ENCODE data around the gene TULP4. TPM values are rescaled to one million over a fixed set of nuclear protein-coding genes. Genes with fewer than 3 reads are reported as not detected.
"Not testable (repeated sequence)": the region's sequence is repeated elsewhere in the genome, so short reads cannot be mapped to it uniquely, and the experiment has no call there.

TULP4 gene
- total RNA-seq, 4 donors from 2014 or later = 129 to 170 (median 156) TPM

DNA sequence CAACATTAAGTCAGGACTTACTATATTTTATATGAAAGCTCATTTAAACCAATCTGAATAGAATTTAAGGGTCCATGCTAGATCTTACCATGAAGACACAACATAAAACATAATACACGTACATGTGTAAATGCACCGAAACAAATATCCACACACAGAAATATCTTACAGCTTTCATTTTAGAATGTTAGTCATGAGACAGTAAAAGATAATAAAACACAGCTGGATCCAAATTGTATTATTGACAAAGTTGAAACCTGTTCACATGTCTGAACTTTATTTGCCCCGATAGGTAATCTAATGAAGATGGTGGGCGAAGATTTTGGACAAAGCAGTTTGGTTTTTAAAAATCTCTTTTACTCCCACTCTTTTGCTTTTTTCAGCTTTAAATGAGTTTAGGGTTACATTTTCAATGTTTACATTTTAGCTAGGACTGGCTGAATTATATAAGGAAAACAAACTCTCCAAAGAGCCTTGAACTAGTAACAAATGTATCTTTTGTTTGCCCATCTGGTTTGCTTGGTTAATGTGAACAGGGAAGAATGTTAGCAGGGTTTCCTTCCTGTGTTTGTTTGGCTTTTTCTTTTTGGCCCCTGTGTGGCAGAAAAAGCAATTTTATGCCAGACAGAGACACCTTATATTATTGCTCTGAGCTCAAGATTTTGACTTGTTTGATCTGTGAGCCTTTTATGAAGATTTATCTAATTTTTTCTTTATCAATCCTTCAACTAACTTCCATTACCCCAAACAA is 242.5 kb downstream of the TULP4 start:
- H3K27me3 ChIP-seq = peaks cover 0 to 5% (median 0%) of the 10 kb centered on the region in 4 donors
- no peak overlapping the region for H3K27ac ChIP-seq (replicated peaks in 1 of 4)
- peaks cover 0 to 6% (median 5%) of the 10 kb centered on the region in 4 donors for H3K4me1 ChIP-seq
- no peaks in the 10 kb centered on the region for H3K9me3 ChIP-seq
- no peak overlapping the region for H3K4me3 ChIP-seq
- intact Hi-C loops (cut with DNase I) = loop anchor here (5.0 kb wide), 1 partner anchor 322 kb away; no protein-coding TSS in a partner anchor
- H3K36me3 ChIP-seq = no peaks in the 10 kb centered on the region
- no peak for DNase-seq (ENCODE audit: extremely low spot score)
- WGBS = 89% methylated on average over 4 of the region's 4 CpGs
- TF ChIP-seq, protein P1, sequence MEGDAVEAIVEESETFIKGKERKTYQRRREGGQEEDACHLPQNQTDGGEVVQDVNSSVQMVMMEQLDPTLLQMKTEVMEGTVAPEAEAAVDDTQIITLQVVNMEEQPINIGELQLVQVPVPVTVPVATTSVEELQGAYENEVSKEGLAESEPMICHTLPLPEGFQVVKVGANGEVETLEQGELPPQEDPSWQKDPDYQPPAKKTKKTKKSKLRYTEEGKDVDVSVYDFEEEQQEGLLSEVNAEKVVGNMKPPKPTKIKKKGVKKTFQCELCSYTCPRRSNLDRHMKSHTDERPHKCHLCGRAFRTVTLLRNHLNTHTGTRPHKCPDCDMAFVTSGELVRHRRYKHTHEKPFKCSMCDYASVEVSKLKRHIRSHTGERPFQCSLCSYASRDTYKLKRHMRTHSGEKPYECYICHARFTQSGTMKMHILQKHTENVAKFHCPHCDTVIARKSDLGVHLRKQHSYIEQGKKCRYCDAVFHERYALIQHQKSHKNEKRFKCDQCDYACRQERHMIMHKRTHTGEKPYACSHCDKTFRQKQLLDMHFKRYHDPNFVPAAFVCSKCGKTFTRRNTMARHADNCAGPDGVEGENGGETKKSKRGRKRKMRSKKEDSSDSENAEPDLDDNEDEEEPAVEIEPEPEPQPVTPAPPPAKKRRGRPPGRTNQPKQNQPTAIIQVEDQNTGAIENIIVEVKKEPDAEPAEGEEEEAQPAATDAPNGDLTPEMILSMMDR (IDR thresholded peaks at IDR 0.05) = no peak
- TF ChIP-seq POLR2AphosphoS5 (IDR thresholded peaks at IDR 0.05) (no peak), EP300 (IDR thresholded peaks at IDR 0.05) (no peak), POLR2A (IDR thresholded peaks at IDR 0.05; ENCODE audit: low read depth) (no peak)

DNA sequence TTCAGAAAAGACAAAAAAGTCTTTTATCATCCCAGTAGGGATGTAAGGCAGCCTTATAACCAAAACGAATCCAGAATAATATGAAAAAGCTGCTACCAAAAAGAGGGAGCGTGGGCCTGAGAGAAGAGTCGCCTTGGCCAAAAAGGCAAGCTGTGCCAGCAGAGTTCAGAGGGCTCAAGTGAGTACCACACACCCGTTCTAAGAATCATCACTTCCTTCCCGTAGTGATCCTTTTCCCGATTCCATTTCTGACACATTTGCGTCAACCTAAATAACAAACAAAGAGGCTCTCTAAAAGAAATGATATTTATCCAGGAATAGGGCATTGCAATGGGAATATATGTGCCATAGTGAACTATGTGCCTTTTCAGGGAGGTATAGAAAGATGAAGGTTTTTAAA is 243.8 kb downstream of the TULP4 start:
- Histone ChIP-seq H3K27ac (replicated peaks in 1 of 4) (no peak overlapping the region), H3K9me3 (no peaks in the 10 kb centered on the region), H3K27me3 (peaks cover 0 to 5% (median 0%) of the 10 kb centered on the region in 4 donors), H3K4me1 (peaks cover 5 to 11% (median 10%) of the 10 kb centered on the region in 4 donors), H3K36me3 (no peaks in the 10 kb centered on the region), H3K4me3 (no peak overlapping the region)
- intact Hi-C loops (cut with DNase I) = loop anchor here (5.0 kb wide), 1 partner anchor 324 kb away; no protein-coding TSS in a partner anchor
- WGBS = 50% methylated on average over 7 of the region's 7 CpGs
- TF ChIP-seq POLR2A (IDR thresholded peaks at IDR 0.05; ENCODE audit: low read depth) (no peak), EP300 (IDR thresholded peaks at IDR 0.05) (no peak), POLR2AphosphoS5 (IDR thresholded peaks at IDR 0.05) (no peak)
- TF ChIP-seq, protein P1 (IDR thresholded peaks at IDR 0.05) = no peak
- no peak for DNase-seq (ENCODE audit: extremely low spot score)

DNA sequence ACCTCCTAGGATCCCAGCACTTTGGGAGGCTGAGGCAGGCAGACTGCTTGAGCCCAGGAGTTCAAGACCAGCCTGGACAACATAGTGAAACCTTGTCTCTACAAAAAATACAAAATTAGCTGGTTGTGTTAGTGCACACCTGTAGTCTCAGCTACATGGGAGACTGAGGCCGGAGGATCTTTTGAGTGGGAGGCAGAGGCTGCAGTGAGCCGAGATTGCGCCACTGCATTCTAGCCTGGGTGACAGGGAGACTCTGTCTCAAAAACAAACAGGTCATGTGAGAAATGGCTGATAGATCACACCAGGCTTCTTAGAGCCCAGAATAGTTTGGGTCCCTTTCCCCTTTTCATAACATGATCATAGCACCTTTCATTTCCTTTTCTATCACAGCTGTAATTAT is 244.8 kb downstream of the TULP4 start:
- not testable (repeated sequence) for DNase-seq (ENCODE audit: extremely low spot score); H3K4me3 ChIP-seq; H3K9me3 ChIP-seq; H3K27ac ChIP-seq (replicated peaks in 1 of 4); H3K27me3 ChIP-seq; H3K36me3 ChIP-seq
- WGBS = 93% methylated on average over 3 of the region's 3 CpGs
- H3K4me1 ChIP-seq = peaks cover 15 to 21% (median 19%) of the 10 kb centered on the region in 4 donors
- intact Hi-C loops (cut with DNase I) = loop anchor here (5.0 kb wide), 1 partner anchor 325 kb away; no protein-coding TSS in a partner anchor

DNA sequence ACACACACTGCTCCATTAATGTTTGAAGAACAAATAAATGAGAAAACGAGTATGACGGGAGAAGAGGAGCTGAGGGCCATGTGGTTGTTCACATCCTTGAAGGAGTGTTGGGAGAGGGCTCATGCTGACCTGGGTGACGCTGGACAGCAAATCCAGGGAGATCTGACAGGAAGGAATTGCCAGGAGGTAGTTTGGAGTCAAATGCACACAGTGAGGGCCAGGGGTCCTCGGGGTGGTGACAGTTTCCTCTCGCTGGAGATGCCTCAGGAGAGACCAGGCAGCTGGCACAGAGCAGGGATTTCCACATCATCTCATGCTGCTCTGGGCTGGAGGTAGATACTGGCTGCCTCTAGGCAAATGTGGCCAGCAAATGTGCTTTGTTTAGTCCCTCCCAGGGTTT is 245.7 kb downstream of the TULP4 start:
- peaks cover 15 to 28% (median 23%) of the 10 kb centered on the region in 4 donors for H3K4me1 ChIP-seq
- intact Hi-C loops (cut with DNase I) = loop anchor here (5.0 kb wide), 1 partner anchor 326 kb away; no protein-coding TSS in a partner anchor
- peaks cover 0 to 5% (median 0%) of the 10 kb centered on the region in 4 donors for H3K27me3 ChIP-seq
- TF ChIP-seq POLR2A (IDR thresholded peaks at IDR 0.05; ENCODE audit: low read depth) (no peak), EP300 (IDR thresholded peaks at IDR 0.05) (no peak), POLR2AphosphoS5 (IDR thresholded peaks at IDR 0.05) (no peak)
- TF ChIP-seq, protein P1 (IDR thresholded peaks at IDR 0.05) = no peak
- 73% methylated on average over 5 of the region's 5 CpGs for WGBS
- H3K36me3 ChIP-seq = no peaks in the 10 kb centered on the region
- H3K27ac ChIP-seq (replicated peaks in 1 of 4) = no peak overlapping the region
- no peaks in the 10 kb centered on the region for H3K9me3 ChIP-seq
- no peak for DNase-seq (ENCODE audit: extremely low spot score)
- no peak overlapping the region for H3K4me3 ChIP-seq

DNA sequence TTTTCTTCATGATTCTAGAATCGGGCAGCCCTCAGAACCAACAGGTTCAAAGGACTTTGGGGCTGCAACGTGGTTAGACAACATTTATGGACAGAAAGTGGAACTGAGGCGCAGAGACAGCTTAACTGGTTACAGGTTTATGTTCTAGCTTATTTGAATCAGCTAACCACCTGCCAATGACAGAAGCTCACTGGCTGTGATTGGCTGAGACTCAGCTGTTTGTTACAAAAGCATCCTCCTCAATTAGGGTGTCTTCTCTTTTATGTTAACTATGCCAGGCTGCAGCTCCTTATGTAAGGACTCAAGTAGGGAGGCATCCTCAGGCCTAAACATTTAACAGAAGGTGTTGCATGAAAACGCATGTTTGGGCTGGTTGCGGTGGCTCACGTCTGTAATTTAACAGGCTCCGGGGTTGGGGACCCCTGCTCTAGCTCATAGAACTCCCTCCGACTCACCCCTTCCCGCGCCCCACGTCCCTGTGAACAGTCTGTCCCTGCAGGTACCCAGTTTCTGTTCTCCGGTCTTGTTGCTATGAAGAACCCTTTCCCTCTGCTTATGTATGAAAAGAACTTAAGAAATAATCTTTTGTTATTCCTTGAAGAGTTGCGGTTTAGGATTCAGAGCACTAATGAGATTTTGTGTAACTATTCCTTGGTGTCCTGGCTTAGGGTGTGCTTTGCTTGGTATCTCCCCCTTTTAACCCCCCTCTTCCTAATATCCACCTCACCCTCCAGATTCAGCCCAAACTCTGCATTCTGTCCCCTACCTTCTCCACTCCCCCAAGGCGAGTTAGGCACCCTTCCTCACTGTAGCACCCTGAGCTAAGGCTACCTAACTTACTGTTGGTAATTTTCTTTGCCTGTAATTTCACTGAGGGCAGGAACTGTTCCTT is 246.4 kb downstream of the TULP4 start:
- TF ChIP-seq EP300 (IDR thresholded peaks at IDR 0.05) = no peak
- no peak for TF ChIP-seq POLR2A (IDR thresholded peaks at IDR 0.05; ENCODE audit: low read depth)
- no peak for TF ChIP-seq POLR2AphosphoS5 (IDR thresholded peaks at IDR 0.05)
- TF ChIP-seq, protein P1 (IDR thresholded peaks at IDR 0.05) = no peak
- DNase-seq (ENCODE audit: extremely low spot score) = no peak
- no peaks in the 10 kb centered on the region for H3K36me3 ChIP-seq
- WGBS = 95% methylated on average over 14 of the region's 14 CpGs
- H3K4me3 ChIP-seq = no peak overlapping the region
- H3K27me3 ChIP-seq = peaks cover 0 to 5% (median 0%) of the 10 kb centered on the region in 4 donors
- peaks cover 15 to 35% (median 23%) of the 10 kb centered on the region in 4 donors for H3K4me1 ChIP-seq
- no peak overlapping the region for H3K27ac ChIP-seq (replicated peaks in 1 of 4)
- no peaks in the 10 kb centered on the region for H3K9me3 ChIP-seq
- intact Hi-C loops (cut with DNase I) = loop anchor here (5.0 kb wide), 1 partner anchor 326 kb away; no protein-coding TSS in a partner anchor
